ENCODE measurements around the gene POC1A.

Gene POC1A

GRCh38 chr3:52126036-52126435 lies 28.2 kb downstream of the POC1A start:
- no peak for DNase-seq

GRCh38 chr3:52124766-52125165 lies 29.5 kb downstream of the POC1A start:
- no peak for DNase-seq

- DNase-seq = no peak
These were observed 30.1 kb downstream of the POC1A start for GRCh38 chr3:52124126-52124525.

- DNase-seq = peak; percentile 69
These were observed 31.0 kb downstream of the POC1A start for GRCh38 chr3:52123106-52123725.

GRCh38 chr3:52122491-52122890 lies 31.7 kb downstream of the POC1A start:
- no peak for DNase-seq

GRCh38 chr3:52121813-52122212 lies 32.4 kb downstream of the POC1A start:
- DNase-seq = no peak

- DNase-seq = no peak
These were observed 32.8 kb downstream of the POC1A start for GRCh38 chr3:52121464-52121805.

- no peak for DNase-seq
These were observed 33.4 kb downstream of the POC1A start for GRCh38 chr3:52120556-52121463.

GRCh38 chr3:52119826-52120225 lies 34.4 kb downstream of the POC1A start:
- no peak for DNase-seq

- no peak for DNase-seq
These were observed 35.1 kb downstream of the POC1A start for GRCh38 chr3:52119099-52119498.

- no peak for DNase-seq
These were observed 35.9 kb downstream of the POC1A start for GRCh38 chr3:52118156-52118875.

GRCh38 chr3:52117537-52117936 lies 36.7 kb downstream of the POC1A start:
- DNase-seq = no peak

GRCh38 chr3:52112056-52112455 lies 42.2 kb downstream of the POC1A start:
- DNase-seq = no peak

- no peak for DNase-seq
These were observed 43.7 kb downstream of the POC1A start for GRCh38 chr3:52110502-52110901.

- DNase-seq = no peak
These were observed 44.5 kb downstream of the POC1A start for GRCh38 chr3:52109611-52110301.

- no peak for DNase-seq
These were observed 45.7 kb downstream of the POC1A start for GRCh38 chr3:52108302-52109232.

GRCh38 chr3:52106951-52107611 lies 47.1 kb downstream of the POC1A start:
- no peak for DNase-seq

GRCh38 chr3:52104684-52105640 lies 49.3 kb downstream of the POC1A start:
- DNase-seq = no peak

- DNase-seq = no peak
These were observed 51.3 kb downstream of the POC1A start for GRCh38 chr3:52102934-52103333.

- no peak for DNase-seq
These were observed 55.2 kb downstream of the POC1A start for GRCh38 chr3:52099001-52099401.
